KOPT-K1 (cell line): ENCODE results near the gene RELB.

Source experiments
- H3K27ac ChIP-seq: fragments of 200-600 bp; sonication (generic); 2 replicates; pipeline ENCODE4 v1.5.1; 2016; ENCODE audit warnings: antibody characterized with exemption, mild to moderate bottlenecking, low read depth, low read length; ENCODE audit not compliant: poor library complexity, severe bottlenecking
- H3K36me3 ChIP-seq: fragments of 200-600 bp; sonication (generic); 2 replicates; pipeline ENCODE4 v1.5.1; 2017; ENCODE audit warnings: antibody characterized with exemption, mild to moderate bottlenecking, low read length, moderate library complexity; ENCODE audit not compliant: insufficient read depth
- H3K9me3 ChIP-seq: fragments of 200-600 bp; sonication (generic); 2 replicates; pipeline ENCODE4 v1.5.1; 2017; ENCODE audit warnings: antibody characterized with exemption, low read length, mild to moderate bottlenecking; ENCODE audit not compliant: insufficient read depth, poor library complexity, severe bottlenecking

RELB gene

GRCh38 chr19:45051929-45052579 lies 50.8 kb downstream of the RELB start:
- Histone ChIP-seq H3K36me3 (peaks cover 85% of the 10 kb centered on the region), H3K27ac (no peak overlapping the region), H3K9me3 (no peaks in the 10 kb centered on the region)

- peaks cover 99% of the 10 kb centered on the region for H3K36me3 ChIP-seq
- no peaks in the 10 kb centered on the region for H3K9me3 ChIP-seq
- no peak overlapping the region for H3K27ac ChIP-seq
Observed at GRCh38 chr19:45056831-45057230, 55.6 kb downstream of the RELB start.

GRCh38 chr19:45057444-45057843 lies 56.2 kb downstream of the RELB start:
- no peak overlapping the region for H3K27ac ChIP-seq
- H3K9me3 ChIP-seq, result no peaks in the 10 kb centered on the region
- peaks cover 99% of the 10 kb centered on the region for H3K36me3 ChIP-seq

- H3K36me3 ChIP-seq, result peaks cover 99% of the 10 kb centered on the region
- H3K9me3 ChIP-seq, result no peaks in the 10 kb centered on the region
- no peak overlapping the region for H3K27ac ChIP-seq
Observed at GRCh38 chr19:45058622-45059159, 57.4 kb downstream of the RELB start.

- Histone ChIP-seq H3K27ac (no peak overlapping the region), H3K9me3 (no peaks in the 10 kb centered on the region), H3K36me3 (peaks cover 99% of the 10 kb centered on the region)
Observed at GRCh38 chr19:45059258-45059965, 58.1 kb downstream of the RELB start.

GRCh38 chr19:45061965-45062364 lies 60.7 kb downstream of the RELB start:
- Histone ChIP-seq H3K9me3 (no peaks in the 10 kb centered on the region), H3K36me3 (peaks cover 99% of the 10 kb centered on the region), H3K27ac (no peak overlapping the region)

- no peaks in the 10 kb centered on the region for H3K9me3 ChIP-seq
- no peak overlapping the region for H3K27ac ChIP-seq
- H3K36me3 ChIP-seq, result peaks cover 100% of the 10 kb centered on the region
Observed at GRCh38 chr19:45063851-45064801, 62.9 kb downstream of the RELB start.

GRCh38 chr19:45066921-45067661 lies 65.8 kb downstream of the RELB start:
- Histone ChIP-seq H3K9me3 (no peaks in the 10 kb centered on the region), H3K36me3 (peaks cover 94% of the 10 kb centered on the region), H3K27ac (no peak overlapping the region)

GRCh38 chr19:45068041-45068440 lies 66.8 kb downstream of the RELB start:
- Histone ChIP-seq H3K27ac (no peak overlapping the region), H3K9me3 (no peaks in the 10 kb centered on the region), H3K36me3 (peaks cover 92% of the 10 kb centered on the region)

GRCh38 chr19:45069056-45069455 lies 67.8 kb downstream of the RELB start:
- Histone ChIP-seq H3K36me3 (peaks cover 82% of the 10 kb centered on the region), H3K27ac (no peak overlapping the region), H3K9me3 (no peaks in the 10 kb centered on the region)

- no peak overlapping the region for H3K27ac ChIP-seq
- H3K36me3 ChIP-seq, result peaks cover 71% of the 10 kb centered on the region
- H3K9me3 ChIP-seq, result no peaks in the 10 kb centered on the region
Observed at GRCh38 chr19:45070214-45070613, 69.0 kb downstream of the RELB start.

GRCh38 chr19:45070861-45071544 lies 69.7 kb downstream of the RELB start:
- H3K27ac ChIP-seq, result no peak overlapping the region
- H3K36me3 ChIP-seq, result peaks cover 63% of the 10 kb centered on the region

GRCh38 chr19:45071545-45071938 lies 70.3 kb downstream of the RELB start:
- Histone ChIP-seq H3K36me3 (peaks cover 57% of the 10 kb centered on the region), H3K27ac (no peak overlapping the region)

More at GRCh38 chr19:45070861-45071544, 69.7 kb downstream of the RELB start:
- no peaks in the 10 kb centered on the region for H3K9me3 ChIP-seq

More at GRCh38 chr19:45071545-45071938, 70.3 kb downstream of the RELB start:
- no peaks in the 10 kb centered on the region for H3K9me3 ChIP-seq
